Osteoblast (primary cell): ENCODE data around the gene TCF12. TPM values are rescaled to one million over a fixed set of nuclear protein-coding genes. Genes with fewer than 3 reads are reported as not detected.

ENCODE experiments used
- DNase-seq: peaks from one replicate; pipeline ENCODE4 v3.0.0; 2011; ENCODE audit warnings: low spot score, mixed read lengths; ENCODE audit not compliant: insufficient read length; ENCODE audit errors: missing footprints
- H2AFZ ChIP-seq: 2 replicates; pipeline ENCODE4 v1.6.0; 2011; ENCODE audit warnings: mild to moderate bottlenecking, low read length
- H3K27ac ChIP-seq: 2 replicates; pipeline ENCODE4 v1.5.1; 2011; ENCODE audit warnings: mild to moderate bottlenecking, low read depth, low read length, moderate library complexity
- H3K27me3 ChIP-seq: 2 replicates; pipeline ENCODE4 v1.6.0; 2012; ENCODE audit warnings: mild to moderate bottlenecking, control low read depth, inconsistent platforms, low read length, moderate library complexity; ENCODE audit not compliant: insufficient read depth
- H3K36me3 ChIP-seq: 2 replicates; pipeline ENCODE4 v1.5.1; 2011; ENCODE audit warnings: mild to moderate bottlenecking, low read length, control low read depth, moderate library complexity; ENCODE audit not compliant: insufficient read depth
- H3K4me1 ChIP-seq: 2 replicates; pipeline ENCODE4 v1.5.1; 2011; ENCODE audit warnings: mild to moderate bottlenecking, low read length, control low read depth, moderate library complexity; ENCODE audit not compliant: insufficient read depth
- H3K4me2 ChIP-seq: 2 replicates; pipeline ENCODE4 v1.6.0; 2011; ENCODE audit warnings: mild to moderate bottlenecking, low read length; ENCODE audit not compliant: insufficient read depth
- H3K4me3 ChIP-seq: fragments of 200-600 bp; sonication (generic); 3 replicates; pipeline ENCODE4 v1.5.1; 2012; ENCODE audit warnings: mild to moderate bottlenecking, low read length, inconsistent platforms; ENCODE audit not compliant: insufficient read depth
- H3K79me2 ChIP-seq: 2 replicates; pipeline ENCODE4 v1.6.0; 2012; ENCODE audit warnings: mild to moderate bottlenecking, low read length, control low read depth, inconsistent platforms; ENCODE audit not compliant: insufficient read depth
- H3K9me3 ChIP-seq: 2 replicates; pipeline ENCODE4 v1.5.1; 2011; ENCODE audit warnings: low read depth, low read length, control low read depth
- H4K20me1 ChIP-seq: 2 replicates; pipeline ENCODE4 v1.6.0; 2012; ENCODE audit warnings: mild to moderate bottlenecking, low read length, control low read depth; ENCODE audit not compliant: insufficient read depth
- total RNA-seq: library from RNA; depleted of rRNA; stranded (reverse); fragments of >200 nt; gene quantifications from 2 replicates; pipeline ENCODE4 v1.2.3, GENCODE V29; 2012
- TF ChIP-seq, protein P1 (sequence below): IDR thresholded peaks from 2 replicates; pipeline ENCODE4 v1.5.1; 2011; ENCODE audit warnings: mild to moderate bottlenecking, low read depth, low read length, moderate library complexity; ENCODE audit errors: extremely low read depth

Gene TCF12
- total RNA-seq, 1 donor: 86.5 TPM

GRCh38 chr15:57185507-57186074 lies 267.1 kb downstream of the TCF12 start:
- no peak for DNase-seq
- Histone ChIP-seq H3K4me1 (no peaks in the 10 kb centered on the region), H2AFZ (no peak overlapping the region), H4K20me1 (no peaks in the 10 kb centered on the region), H3K9me3 (no peaks in the 10 kb centered on the region), H3K79me2 (no peaks in the 10 kb centered on the region), H3K27ac (no peak overlapping the region), H3K36me3 (peaks cover 7% of the 10 kb centered on the region), H3K4me3 (no peak overlapping the region), H3K27me3 (no peaks in the 10 kb centered on the region), H3K4me2 (no peak overlapping the region)
- TF ChIP-seq, protein P1, sequence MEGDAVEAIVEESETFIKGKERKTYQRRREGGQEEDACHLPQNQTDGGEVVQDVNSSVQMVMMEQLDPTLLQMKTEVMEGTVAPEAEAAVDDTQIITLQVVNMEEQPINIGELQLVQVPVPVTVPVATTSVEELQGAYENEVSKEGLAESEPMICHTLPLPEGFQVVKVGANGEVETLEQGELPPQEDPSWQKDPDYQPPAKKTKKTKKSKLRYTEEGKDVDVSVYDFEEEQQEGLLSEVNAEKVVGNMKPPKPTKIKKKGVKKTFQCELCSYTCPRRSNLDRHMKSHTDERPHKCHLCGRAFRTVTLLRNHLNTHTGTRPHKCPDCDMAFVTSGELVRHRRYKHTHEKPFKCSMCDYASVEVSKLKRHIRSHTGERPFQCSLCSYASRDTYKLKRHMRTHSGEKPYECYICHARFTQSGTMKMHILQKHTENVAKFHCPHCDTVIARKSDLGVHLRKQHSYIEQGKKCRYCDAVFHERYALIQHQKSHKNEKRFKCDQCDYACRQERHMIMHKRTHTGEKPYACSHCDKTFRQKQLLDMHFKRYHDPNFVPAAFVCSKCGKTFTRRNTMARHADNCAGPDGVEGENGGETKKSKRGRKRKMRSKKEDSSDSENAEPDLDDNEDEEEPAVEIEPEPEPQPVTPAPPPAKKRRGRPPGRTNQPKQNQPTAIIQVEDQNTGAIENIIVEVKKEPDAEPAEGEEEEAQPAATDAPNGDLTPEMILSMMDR: no peak

DNA sequence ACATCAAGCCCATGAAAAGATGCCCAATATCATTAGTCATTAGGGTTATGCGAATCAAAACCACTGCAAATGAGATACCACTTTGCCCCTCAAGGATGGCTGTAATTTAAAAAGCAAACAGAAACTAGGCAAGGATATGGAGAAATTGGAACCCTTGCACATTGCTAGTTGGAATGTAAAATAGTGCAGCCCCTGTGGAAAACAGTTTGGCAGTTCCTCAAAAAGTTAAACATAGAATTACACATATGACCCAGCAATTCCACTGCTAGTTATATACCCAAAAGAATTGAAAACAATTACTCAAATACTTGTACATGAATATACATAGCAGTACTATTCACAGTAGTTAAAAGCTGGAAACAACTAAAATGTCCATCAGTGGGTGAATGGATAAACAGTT lies 271.0 kb downstream of the TCF12 start:
- Histone ChIP-seq H3K4me3 (no peak overlapping the region), H3K9me3 (no peaks in the 10 kb centered on the region), H3K27me3 (no peaks in the 10 kb centered on the region), H3K27ac (no peak overlapping the region), H4K20me1 (no peaks in the 10 kb centered on the region), H2AFZ (no peak overlapping the region), H3K79me2 (no peaks in the 10 kb centered on the region), H3K36me3 (peaks cover 18% of the 10 kb centered on the region), H3K4me2 (no peak overlapping the region), H3K4me1 (no peaks in the 10 kb centered on the region)
- no peak for DNase-seq
- TF ChIP-seq, protein P1: no peak

DNA sequence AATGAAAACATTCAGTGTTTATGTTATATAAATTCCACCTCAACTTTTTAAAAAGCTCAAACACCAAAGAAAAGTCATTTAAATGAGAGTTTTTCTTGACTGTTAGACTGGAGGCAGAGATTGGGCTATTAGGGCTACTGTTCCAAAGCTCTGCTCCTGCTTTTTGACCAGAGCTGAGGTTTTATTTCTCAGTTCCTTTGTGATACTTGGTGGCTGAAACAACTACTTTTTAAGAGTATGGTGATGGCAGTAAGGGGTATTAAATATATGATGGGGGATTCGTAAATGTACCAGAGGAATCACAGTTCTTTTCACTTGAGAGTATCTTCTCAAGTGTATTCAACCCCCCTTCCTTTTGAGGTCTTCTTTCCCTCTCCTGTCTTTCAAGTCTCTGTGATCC lies 271.8 kb downstream of the TCF12 start:
- H4K20me1 ChIP-seq: no peaks in the 10 kb centered on the region
- H3K4me2 ChIP-seq: no peak overlapping the region
- H3K4me3 ChIP-seq: no peak overlapping the region
- H2AFZ ChIP-seq: no peak overlapping the region
- H3K27ac ChIP-seq: no peak overlapping the region
- no peaks in the 10 kb centered on the region for H3K27me3 ChIP-seq
- no peak for DNase-seq
- H3K9me3 ChIP-seq: no peaks in the 10 kb centered on the region
- TF ChIP-seq, protein P1: no peak
- H3K79me2 ChIP-seq: no peaks in the 10 kb centered on the region
- H3K36me3 ChIP-seq: peaks cover 18% of the 10 kb centered on the region
- H3K4me1 ChIP-seq: no peaks in the 10 kb centered on the region

- DNase-seq: no peak
- no peak overlapping the region for H3K4me2 ChIP-seq
- peaks cover 5% of the 10 kb centered on the region for H3K4me1 ChIP-seq
- no peaks in the 10 kb centered on the region for H4K20me1 ChIP-seq
- H3K79me2 ChIP-seq: no peaks in the 10 kb centered on the region
- H3K27ac ChIP-seq: no peak overlapping the region
- H3K27me3 ChIP-seq: no peaks in the 10 kb centered on the region
- no peaks in the 10 kb centered on the region for H3K9me3 ChIP-seq
- no peak overlapping the region for H3K4me3 ChIP-seq
- H2AFZ ChIP-seq: no peak overlapping the region
- H3K36me3 ChIP-seq: peaks cover 11% of the 10 kb centered on the region
- TF ChIP-seq, protein P1: no peak
Observed at GRCh38 chr15:57193161-57193560, 274.7 kb downstream of the TCF12 start.
